Tibial nerve (tissue), 4 donors: ENCODE measurements around the gene CDH4.

Experiments used
- EP300 ChIP-seq, 2 donors: sonication (generic); formaldehyde crosslinking; IDR thresholded peaks; one replicate each; pipeline ENCODE4 v1.6.1; 2017; ENCODE audit warnings: antibody characterized with exemption in 2 of 2, mild to moderate bottlenecking in 1 of 2
- TF ChIP-seq, protein P1 (sequence below), 5 experiments: fragments of 200-600 bp in 3 of 5; fragments of 450-650 bp in 2 of 5; sonication (generic) in 3 of 5; IDR thresholded peaks; one replicate each; pipeline ENCODE4 v1.5.1; 2016 to 2019; ENCODE audit warnings: antibody characterized with exemption in 5 of 5, mild to moderate bottlenecking in 3 of 5, moderate library complexity in 2 of 5

DNA sequence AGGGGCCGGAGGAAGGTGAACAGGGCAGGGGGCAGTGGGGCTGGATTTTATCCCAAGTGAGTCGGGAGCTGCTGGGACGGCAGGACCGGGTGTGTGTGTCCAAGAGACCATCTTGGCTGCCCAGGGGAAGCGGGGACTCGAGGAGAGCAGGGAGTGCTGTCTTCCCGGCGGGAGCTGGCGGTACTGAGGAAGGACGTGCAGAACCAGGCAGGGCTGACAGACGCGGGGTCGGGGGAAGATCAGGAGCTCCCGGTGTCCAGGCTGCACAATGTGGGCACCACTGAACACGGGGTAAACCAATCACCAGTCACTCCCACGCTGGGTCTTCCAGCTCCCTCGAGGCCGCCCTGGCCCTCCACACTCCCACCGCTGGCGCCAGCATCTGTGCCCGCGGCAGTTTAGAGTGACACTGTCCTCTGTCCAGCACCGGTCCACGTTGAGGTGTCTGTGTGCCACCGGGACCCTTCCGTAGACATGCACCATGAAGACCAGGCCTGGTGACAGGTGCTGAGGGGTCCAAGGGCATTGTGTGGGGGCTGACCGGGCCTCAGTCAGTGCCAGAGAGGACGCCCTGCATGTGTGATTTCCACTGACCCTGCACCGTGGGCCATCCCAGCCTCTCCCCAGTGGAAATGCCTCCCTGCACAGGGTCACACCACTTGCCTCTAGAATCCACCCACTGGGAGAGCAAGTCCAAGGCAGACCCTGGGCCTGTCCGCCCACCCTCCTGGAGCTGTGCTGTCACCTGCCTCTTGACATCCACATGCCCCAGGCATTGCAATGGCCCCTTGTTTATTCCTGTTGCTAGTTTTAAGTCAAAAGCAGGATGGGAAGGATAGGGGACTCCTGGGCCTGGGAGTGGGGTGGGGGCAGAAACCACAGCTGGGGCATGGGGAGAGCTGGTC, 411.7 kb downstream of the CDH4 start:
- TF ChIP-seq, protein P1, sequence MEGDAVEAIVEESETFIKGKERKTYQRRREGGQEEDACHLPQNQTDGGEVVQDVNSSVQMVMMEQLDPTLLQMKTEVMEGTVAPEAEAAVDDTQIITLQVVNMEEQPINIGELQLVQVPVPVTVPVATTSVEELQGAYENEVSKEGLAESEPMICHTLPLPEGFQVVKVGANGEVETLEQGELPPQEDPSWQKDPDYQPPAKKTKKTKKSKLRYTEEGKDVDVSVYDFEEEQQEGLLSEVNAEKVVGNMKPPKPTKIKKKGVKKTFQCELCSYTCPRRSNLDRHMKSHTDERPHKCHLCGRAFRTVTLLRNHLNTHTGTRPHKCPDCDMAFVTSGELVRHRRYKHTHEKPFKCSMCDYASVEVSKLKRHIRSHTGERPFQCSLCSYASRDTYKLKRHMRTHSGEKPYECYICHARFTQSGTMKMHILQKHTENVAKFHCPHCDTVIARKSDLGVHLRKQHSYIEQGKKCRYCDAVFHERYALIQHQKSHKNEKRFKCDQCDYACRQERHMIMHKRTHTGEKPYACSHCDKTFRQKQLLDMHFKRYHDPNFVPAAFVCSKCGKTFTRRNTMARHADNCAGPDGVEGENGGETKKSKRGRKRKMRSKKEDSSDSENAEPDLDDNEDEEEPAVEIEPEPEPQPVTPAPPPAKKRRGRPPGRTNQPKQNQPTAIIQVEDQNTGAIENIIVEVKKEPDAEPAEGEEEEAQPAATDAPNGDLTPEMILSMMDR (IDR thresholded peaks at IDR 0.05), result no peak
- TF ChIP-seq EP300 (IDR thresholded peaks at IDR 0.05), result no peak
